ENCODE measurements around the gene OPN1SW.

OPN1SW gene

DNA sequence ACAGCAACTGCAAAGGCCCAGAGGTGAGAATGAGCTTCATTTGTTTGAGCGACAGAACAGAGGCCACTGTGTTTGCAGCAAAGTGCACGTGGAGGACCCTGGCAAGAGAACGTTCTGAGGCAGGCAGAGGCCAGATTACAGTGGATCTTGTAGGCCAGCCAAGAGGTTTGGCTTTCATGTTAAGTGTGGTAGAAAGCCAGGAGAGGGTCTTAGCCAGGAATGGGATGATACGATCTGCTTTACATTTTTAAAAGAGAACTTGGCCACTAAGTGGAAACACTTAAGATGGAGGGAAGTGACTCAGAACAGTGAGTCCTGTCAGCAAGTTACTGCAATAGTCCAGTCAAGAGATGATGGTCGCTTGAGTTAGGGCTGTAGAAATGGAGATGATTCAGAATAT is 20.7 kb upstream of the OPN1SW start:
- DNase-seq: no peak
- H3K9me3 ChIP-seq: no peaks in the 10 kb centered on the region
- no peak overlapping the region for H3K4me3 ChIP-seq (ENCODE audit: low read depth, low read length)
- no peaks in the 10 kb centered on the region; the same call in 1 of the 2 replicates for H3K4me1 ChIP-seq
- no peaks in the 10 kb centered on the region for H3K27me3 ChIP-seq
- peaks cover 42% of the 10 kb centered on the region for H3K36me3 ChIP-seq
- TF ChIP-seq, protein P1, sequence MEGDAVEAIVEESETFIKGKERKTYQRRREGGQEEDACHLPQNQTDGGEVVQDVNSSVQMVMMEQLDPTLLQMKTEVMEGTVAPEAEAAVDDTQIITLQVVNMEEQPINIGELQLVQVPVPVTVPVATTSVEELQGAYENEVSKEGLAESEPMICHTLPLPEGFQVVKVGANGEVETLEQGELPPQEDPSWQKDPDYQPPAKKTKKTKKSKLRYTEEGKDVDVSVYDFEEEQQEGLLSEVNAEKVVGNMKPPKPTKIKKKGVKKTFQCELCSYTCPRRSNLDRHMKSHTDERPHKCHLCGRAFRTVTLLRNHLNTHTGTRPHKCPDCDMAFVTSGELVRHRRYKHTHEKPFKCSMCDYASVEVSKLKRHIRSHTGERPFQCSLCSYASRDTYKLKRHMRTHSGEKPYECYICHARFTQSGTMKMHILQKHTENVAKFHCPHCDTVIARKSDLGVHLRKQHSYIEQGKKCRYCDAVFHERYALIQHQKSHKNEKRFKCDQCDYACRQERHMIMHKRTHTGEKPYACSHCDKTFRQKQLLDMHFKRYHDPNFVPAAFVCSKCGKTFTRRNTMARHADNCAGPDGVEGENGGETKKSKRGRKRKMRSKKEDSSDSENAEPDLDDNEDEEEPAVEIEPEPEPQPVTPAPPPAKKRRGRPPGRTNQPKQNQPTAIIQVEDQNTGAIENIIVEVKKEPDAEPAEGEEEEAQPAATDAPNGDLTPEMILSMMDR (IDR thresholded peaks at IDR 0.05; ENCODE audit: low read depth, low read length): no peak

DNA sequence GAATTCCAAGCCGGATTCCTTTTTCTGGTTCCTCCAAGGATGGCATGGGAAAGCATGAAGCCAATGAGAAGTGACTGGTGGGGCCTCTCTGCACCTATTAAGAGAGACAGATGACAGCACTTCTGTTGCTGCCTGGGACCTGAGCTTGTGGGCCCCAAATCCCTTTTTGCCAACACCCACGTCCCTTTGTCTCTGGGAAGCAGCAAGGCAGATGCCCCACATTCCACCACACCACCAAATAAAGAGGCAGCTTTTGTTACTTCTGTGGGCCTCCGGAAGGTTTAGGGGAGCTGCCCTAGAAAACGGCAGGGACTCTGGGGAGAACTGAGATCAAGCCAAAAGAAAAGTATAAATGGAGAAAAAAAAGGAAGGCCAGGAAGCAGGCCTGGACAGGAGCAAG is 19.5 kb upstream of the OPN1SW start:
- H3K4me1 ChIP-seq: no peaks in the 10 kb centered on the region
- H3K36me3 ChIP-seq: peaks cover 32% of the 10 kb centered on the region
- H3K27me3 ChIP-seq: no peaks in the 10 kb centered on the region
- H3K9me3 ChIP-seq: no peaks in the 10 kb centered on the region
- H3K4me3 ChIP-seq (ENCODE audit: low read depth, low read length): no peak overlapping the region
- no peak for DNase-seq
- TF ChIP-seq, protein P1 (IDR thresholded peaks at IDR 0.05; ENCODE audit: low read depth, low read length): no peak

DNA sequence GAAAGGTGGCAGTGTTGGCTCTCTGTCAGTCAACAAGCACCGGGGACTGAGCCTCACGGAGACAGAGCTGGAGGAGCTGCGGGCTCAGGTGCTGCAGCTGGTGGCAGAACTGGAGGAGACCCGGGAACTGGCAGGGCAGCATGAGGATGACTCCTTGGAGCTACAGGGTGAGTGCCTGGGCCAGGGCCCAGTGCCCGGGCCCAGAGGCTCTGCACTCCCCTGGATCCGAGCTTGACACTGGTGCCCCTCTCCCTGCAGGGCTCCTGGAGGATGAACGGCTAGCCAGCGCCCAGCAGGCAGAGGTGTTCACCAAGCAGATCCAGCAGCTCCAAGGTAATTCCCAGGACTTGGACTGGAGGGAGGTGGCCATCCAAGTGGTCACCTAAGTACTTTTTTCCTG is 18.8 kb upstream of the OPN1SW start:
- TF ChIP-seq, protein P1 (IDR thresholded peaks at IDR 0.05; ENCODE audit: low read depth, low read length): no peak
- no peak for DNase-seq
- H3K9me3 ChIP-seq: no peaks in the 10 kb centered on the region
- no peaks in the 10 kb centered on the region for H3K4me1 ChIP-seq
- no peaks in the 10 kb centered on the region for H3K27me3 ChIP-seq
- no peak overlapping the region for H3K4me3 ChIP-seq (ENCODE audit: low read depth, low read length)
- H3K36me3 ChIP-seq: peaks cover 32% of the 10 kb centered on the region

DNA sequence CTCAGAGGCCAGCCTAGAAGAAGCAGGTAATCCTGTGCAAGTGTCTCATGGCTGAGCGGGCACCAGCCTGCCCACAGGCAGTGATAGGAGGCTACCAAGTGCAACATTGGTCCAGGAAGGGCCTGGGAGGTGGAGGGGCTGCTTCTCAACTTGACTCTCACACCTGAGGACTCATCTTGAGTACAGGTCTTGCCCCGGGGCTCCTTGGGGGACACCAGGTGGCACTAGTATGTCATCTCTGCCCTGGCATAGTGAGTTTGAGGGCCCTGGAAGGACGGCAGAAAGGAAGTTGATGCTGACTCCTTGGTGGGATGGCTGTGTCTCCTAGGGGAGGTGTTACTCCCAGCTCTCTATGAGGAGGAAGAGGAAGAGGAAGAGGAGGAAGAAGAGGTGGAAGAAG is 18.4 kb upstream of the OPN1SW start:
- Histone ChIP-seq H3K36me3 (peaks cover 32% of the 10 kb centered on the region), H3K27me3 (no peaks in the 10 kb centered on the region), H3K9me3 (no peaks in the 10 kb centered on the region), H3K4me3 (ENCODE audit: low read depth, low read length) (no peak overlapping the region), H3K4me1 (no peaks in the 10 kb centered on the region)
- TF ChIP-seq, protein P1 (IDR thresholded peaks at IDR 0.05; ENCODE audit: low read depth, low read length): no peak
- DNase-seq: no peak

DNA sequence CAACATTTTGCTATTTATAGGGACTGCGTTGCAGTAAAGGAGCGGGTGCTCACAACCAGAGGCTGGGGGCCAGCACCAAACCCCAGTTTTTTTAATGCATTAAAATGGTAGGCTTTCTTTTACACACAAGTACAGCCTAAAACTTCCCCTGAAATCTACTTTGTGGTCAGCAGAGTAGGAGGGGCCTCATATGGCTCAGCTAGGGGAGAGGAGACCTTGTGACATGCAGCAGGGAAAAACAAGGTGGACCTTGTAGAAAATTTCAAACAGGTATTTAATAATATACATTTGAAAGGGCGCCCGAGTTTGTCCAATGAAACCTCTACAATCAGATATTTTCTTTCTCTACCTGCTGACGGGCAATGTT is 17.6 kb upstream of the OPN1SW start:
- no peaks in the 10 kb centered on the region for H3K27me3 ChIP-seq

GRCh38 chr7:128792471-128793180 is 17.0 kb upstream of the OPN1SW start:
- Histone ChIP-seq H3K27me3 (no peaks in the 10 kb centered on the region), H3K4me3 (ENCODE audit: low read depth, low read length) (peak overlapping the region; percentile 94), H3K4me1 (no peaks in the 10 kb centered on the region), H3K36me3 (peaks cover 32% of the 10 kb centered on the region), H3K9me3 (no peaks in the 10 kb centered on the region)
- peak; percentile 79 for DNase-seq
- TF ChIP-seq, protein P1 (IDR thresholded peaks at IDR 0.05; ENCODE audit: low read depth, low read length): peak; percentile 22; the same call in 1 of the 2 replicates

More for the DNA sequence above, 17.6 kb upstream of the OPN1SW start:
- Histone ChIP-seq H3K4me1 (no peaks in the 10 kb centered on the region), H3K36me3 (peaks cover 32% of the 10 kb centered on the region), H3K4me3 (ENCODE audit: low read depth, low read length) (peak overlapping the region; percentile 94), H3K9me3 (no peaks in the 10 kb centered on the region)
- no peak for DNase-seq
- TF ChIP-seq, protein P1 (IDR thresholded peaks at IDR 0.05; ENCODE audit: low read depth, low read length): no peak; the same call in 1 of the 2 replicates
